ENCODE data around the gene RAB4A.

- TF ChIP-seq CTCF (conservative IDR thresholded peaks at IDR 0.05; ENCODE audit: low read depth, low read length) (no peak), ELK1 (IDR thresholded peaks at IDR 0.05; ENCODE audit: borderline replicate concordance, low read depth, low read length) (no peak), USF2 (IDR thresholded peaks at IDR 0.05; ENCODE audit: low read depth, low read length) (no peak), SMC3 (IDR thresholded peaks at IDR 0.05; ENCODE audit: low read depth, low read length) (no peak), POLR2A (IDR thresholded peaks at IDR 0.05; ENCODE audit: low read depth, low read length) (no peak)
These were observed 57.9 kb downstream of the RAB4A start for GRCh38 chr1:229328598-229329362.

All from IMR-90 (cell line).